ENCODE results near the gene THOC5.

The THOC5 gene

GRCh38 chr22:29521526-29521925 lies 32.0 kb downstream of the THOC5 start:
- ChIA-PET POLR2A (interaction anchor here (1.3 kb wide), 1 partner anchor 32 kb away, joined by 7 read pairs; the partner anchor contains the start of gene THOC5), CTCF (no interaction called here)
- Histone ChIP-seq H3K4me3 (ENCODE audit: low read depth, low read length) (no peak overlapping the region), H3K36me3 (ENCODE audit: control insufficient read depth in 2 of 2, insufficient read depth in 1 of 2, low read length in 2 of 2) (peaks cover 44 to 88% of the 10 kb centered on the region in 2 experiments), H3K27ac (ENCODE audit: extremely low read depth, low read depth, low read length) (no peak overlapping the region), H3K4me1 (ENCODE audit: control insufficient read depth, insufficient read depth, low read length) (no peaks in the 10 kb centered on the region), H3K9me3 (ENCODE audit: control insufficient read depth, insufficient read depth, low read depth, low read length) (no peaks in the 10 kb centered on the region)
- no peak for TF ChIP-seq MZF1 (tag by site-specific recombination; IDR thresholded peaks at IDR 0.05; ENCODE audit: borderline replicate concordance)
- TF ChIP-seq ZNF776 (tag by site-specific recombination; IDR thresholded peaks at IDR 0.05; ENCODE audit: borderline replicate concordance): no peak
- no peak for TF ChIP-seq ZNF394 (tag by site-specific recombination; IDR thresholded peaks at IDR 0.05; ENCODE audit: borderline replicate concordance)
- TF ChIP-seq RBAK (tag by site-specific recombination; IDR thresholded peaks at IDR 0.05): no peak
- TF ChIP-seq GFI1B (tag by site-specific recombination; IDR thresholded peaks at IDR 0.05): no peak
- no peak for TF ChIP-seq ZBTB10 (tag by site-specific recombination; IDR thresholded peaks at IDR 0.05)
- no peak for TF ChIP-seq ZNF785 (tag by site-specific recombination; IDR thresholded peaks at IDR 0.05)
- no peak for TF ChIP-seq ZNF596 (tag by site-specific recombination; IDR thresholded peaks at IDR 0.05)
- TF ChIP-seq, protein P1, sequence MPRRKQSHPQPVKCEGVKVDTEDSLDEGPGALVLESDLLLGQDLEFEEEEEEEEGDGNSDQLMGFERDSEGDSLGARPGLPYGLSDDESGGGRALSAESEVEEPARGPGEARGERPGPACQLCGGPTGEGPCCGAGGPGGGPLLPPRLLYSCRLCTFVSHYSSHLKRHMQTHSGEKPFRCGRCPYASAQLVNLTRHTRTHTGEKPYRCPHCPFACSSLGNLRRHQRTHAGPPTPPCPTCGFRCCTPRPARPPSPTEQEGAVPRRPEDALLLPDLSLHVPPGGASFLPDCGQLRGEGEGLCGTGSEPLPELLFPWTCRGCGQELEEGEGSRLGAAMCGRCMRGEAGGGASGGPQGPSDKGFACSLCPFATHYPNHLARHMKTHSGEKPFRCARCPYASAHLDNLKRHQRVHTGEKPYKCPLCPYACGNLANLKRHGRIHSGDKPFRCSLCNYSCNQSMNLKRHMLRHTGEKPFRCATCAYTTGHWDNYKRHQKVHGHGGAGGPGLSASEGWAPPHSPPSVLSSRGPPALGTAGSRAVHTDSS (tag by site-specific recombination; IDR thresholded peaks at IDR 0.05): no peak
- no peak for TF ChIP-seq ZNF223 (tag by site-specific recombination; IDR thresholded peaks at IDR 0.05)
- no peak for TF ChIP-seq ZNF629 (tag by site-specific recombination; IDR thresholded peaks at IDR 0.05)
- TF ChIP-seq GLIS1 (tag by site-specific recombination; IDR thresholded peaks at IDR 0.05): no peak
- no peak for TF ChIP-seq ZNF274 (IDR thresholded peaks at IDR 0.05; ENCODE audit: low read length)
- no peak for TF ChIP-seq ZNF274 (tag by site-specific recombination; IDR thresholded peaks at IDR 0.05; ENCODE audit: borderline replicate concordance)
- TF ChIP-seq, protein P2, sequence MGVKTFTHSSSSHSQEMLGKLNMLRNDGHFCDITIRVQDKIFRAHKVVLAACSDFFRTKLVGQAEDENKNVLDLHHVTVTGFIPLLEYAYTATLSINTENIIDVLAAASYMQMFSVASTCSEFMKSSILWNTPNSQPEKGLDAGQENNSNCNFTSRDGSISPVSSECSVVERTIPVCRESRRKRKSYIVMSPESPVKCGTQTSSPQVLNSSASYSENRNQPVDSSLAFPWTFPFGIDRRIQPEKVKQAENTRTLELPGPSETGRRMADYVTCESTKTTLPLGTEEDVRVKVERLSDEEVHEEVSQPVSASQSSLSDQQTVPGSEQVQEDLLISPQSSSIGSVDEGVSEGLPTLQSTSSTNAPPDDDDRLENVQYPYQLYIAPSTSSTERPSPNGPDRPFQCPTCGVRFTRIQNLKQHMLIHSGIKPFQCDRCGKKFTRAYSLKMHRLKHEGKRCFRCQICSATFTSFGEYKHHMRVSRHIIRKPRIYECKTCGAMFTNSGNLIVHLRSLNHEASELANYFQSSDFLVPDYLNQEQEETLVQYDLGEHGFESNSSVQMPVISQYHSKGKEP (tag by site-specific recombination; IDR thresholded peaks at IDR 0.05): no peak
- no peak for TF ChIP-seq ZNF248 (tag by site-specific recombination; IDR thresholded peaks at IDR 0.05)

GRCh38 chr22:29520851-29521250 lies 32.7 kb downstream of the THOC5 start:
- Histone ChIP-seq H3K9me3 (ENCODE audit: control insufficient read depth, insufficient read depth, low read depth, low read length) (no peaks in the 10 kb centered on the region), H3K27ac (ENCODE audit: extremely low read depth, low read depth, low read length) (no peak overlapping the region), H3K36me3 (ENCODE audit: control insufficient read depth in 2 of 2, insufficient read depth in 1 of 2, low read length in 2 of 2) (peaks cover 48 to 89% of the 10 kb centered on the region in 2 experiments), H3K4me1 (ENCODE audit: control insufficient read depth, insufficient read depth, low read length) (no peaks in the 10 kb centered on the region), H3K4me3 (ENCODE audit: low read depth, low read length) (no peak overlapping the region)
- CTCF ChIA-PET: no interaction called here
- POLR2A ChIA-PET: interaction anchor here (1.3 kb wide), 1 partner anchor 33 kb away, joined by 7 read pairs; the partner anchor contains the start of gene THOC5
- TF ChIP-seq ZSCAN18 (tag by site-specific recombination; IDR thresholded peaks at IDR 0.05): no peak
- TF ChIP-seq MZF1 (tag by site-specific recombination; IDR thresholded peaks at IDR 0.05; ENCODE audit: borderline replicate concordance): no peak
- TF ChIP-seq ZBTB11 (tag by site-specific recombination; conservative IDR thresholded peaks at IDR 0.05; ENCODE audit: low read depth): no peak

All from HEK293 (cell line).